Cardiac muscle cell (in vitro differentiated cells and primary cell): Measurements from ENCODE around the gene SEPTIN8. TPM values are rescaled to one million over a fixed set of nuclear protein-coding genes. Genes with fewer than 3 reads are reported as not detected.

Experiments
- DNase-seq, 2 donors: peaks; one replicate each; pipeline versions ENCODE4 v3.0.0 to v3.0.0-alpha.2; 2010 to 2017; ENCODE audit warnings: low read depth in 1 of 2, low spot score in 1 of 2
- H3K27ac ChIP-seq: fragments of 200-600 bp; sonication (generic); 2 replicates; pipeline ENCODE4 v1.5.1; 2016
- H3K27me3 ChIP-seq: fragments of 200-600 bp; sonication (generic); 2 replicates; pipeline ENCODE4 v1.6.0; 2016; ENCODE audit warnings: control low read depth
- H3K36me3 ChIP-seq: fragments of 200-600 bp; sonication (generic); 2 replicates; pipeline ENCODE4 v1.5.1; 2016; ENCODE audit warnings: control low read depth
- H3K4me1 ChIP-seq: fragments of 200-600 bp; sonication (generic); 2 replicates; pipeline ENCODE4 v1.8.1; 2017; ENCODE audit warnings: low read depth, mild to moderate bottlenecking, mixed run types
- H3K4me3 ChIP-seq: fragments of 200-600 bp; sonication (generic); 2 replicates; pipeline ENCODE4 v1.5.1; 2016; ENCODE audit warnings: mild to moderate bottlenecking
- H3K9me3 ChIP-seq: fragments of 200-600 bp; sonication (generic); 2 replicates; pipeline ENCODE4 v1.5.1; 2017; ENCODE audit warnings: low read depth, mild to moderate bottlenecking, control low read depth
- polyA plus RNA-seq: library from polyadenylated mRNA; unstranded; fragments of >200 nt; fragmentation: Nextera tagmentation; extraction: Ambion mirVana; gene quantifications from 2 replicates; pipeline ENCODE4 v1.2.1, GENCODE V29; 2016
- total RNA-seq: library from RNA; depleted of rRNA; stranded (reverse); fragments of >200 nt; gene quantifications from 2 replicates; pipeline ENCODE4 v1.2.3, GENCODE V29; 2016
- TF ChIP-seq, protein P1 (sequence below): IDR thresholded peaks from 2 replicates; pipeline ENCODE4 v1.5.1; 2012; ENCODE audit warnings: low read depth, mild to moderate bottlenecking, low read length

SEPTIN8 gene
- total and polyA plus RNA-seq, 2 experiments from 2014 or later: 18.6 to 51.9 TPM

DNA sequence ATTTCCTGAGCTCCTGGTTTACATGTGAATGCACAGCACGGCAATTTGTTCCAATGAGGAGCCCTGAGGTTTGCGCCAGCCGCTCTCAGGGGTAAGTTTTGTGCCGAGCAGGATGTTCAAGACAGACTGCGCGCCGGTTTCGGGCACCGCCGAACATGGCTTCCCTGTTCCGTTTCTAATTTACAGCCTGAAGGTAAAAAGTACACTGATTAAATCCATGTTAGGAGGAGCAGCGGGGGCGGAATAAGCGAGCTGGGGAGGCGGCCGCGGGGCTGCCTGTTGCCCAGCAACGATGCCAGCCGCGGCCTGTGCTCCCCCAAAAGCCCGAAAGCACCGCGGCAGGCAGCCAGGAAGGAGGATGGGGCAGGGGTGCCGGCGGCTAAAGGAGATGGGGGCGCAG is 42.4 kb upstream of the SEPTIN8 start:
- H3K4me3 ChIP-seq: no peak overlapping the region
- H3K27ac ChIP-seq: no peak overlapping the region
- no peaks in the 10 kb centered on the region for H3K9me3 ChIP-seq
- TF ChIP-seq, protein P1, sequence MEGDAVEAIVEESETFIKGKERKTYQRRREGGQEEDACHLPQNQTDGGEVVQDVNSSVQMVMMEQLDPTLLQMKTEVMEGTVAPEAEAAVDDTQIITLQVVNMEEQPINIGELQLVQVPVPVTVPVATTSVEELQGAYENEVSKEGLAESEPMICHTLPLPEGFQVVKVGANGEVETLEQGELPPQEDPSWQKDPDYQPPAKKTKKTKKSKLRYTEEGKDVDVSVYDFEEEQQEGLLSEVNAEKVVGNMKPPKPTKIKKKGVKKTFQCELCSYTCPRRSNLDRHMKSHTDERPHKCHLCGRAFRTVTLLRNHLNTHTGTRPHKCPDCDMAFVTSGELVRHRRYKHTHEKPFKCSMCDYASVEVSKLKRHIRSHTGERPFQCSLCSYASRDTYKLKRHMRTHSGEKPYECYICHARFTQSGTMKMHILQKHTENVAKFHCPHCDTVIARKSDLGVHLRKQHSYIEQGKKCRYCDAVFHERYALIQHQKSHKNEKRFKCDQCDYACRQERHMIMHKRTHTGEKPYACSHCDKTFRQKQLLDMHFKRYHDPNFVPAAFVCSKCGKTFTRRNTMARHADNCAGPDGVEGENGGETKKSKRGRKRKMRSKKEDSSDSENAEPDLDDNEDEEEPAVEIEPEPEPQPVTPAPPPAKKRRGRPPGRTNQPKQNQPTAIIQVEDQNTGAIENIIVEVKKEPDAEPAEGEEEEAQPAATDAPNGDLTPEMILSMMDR: no peak
- H3K27me3 ChIP-seq: peaks cover 36% of the 10 kb centered on the region
- H3K4me1 ChIP-seq: peaks cover 6% of the 10 kb centered on the region
- H3K36me3 ChIP-seq: no peaks in the 10 kb centered on the region
- DNase-seq: no peak

DNA sequence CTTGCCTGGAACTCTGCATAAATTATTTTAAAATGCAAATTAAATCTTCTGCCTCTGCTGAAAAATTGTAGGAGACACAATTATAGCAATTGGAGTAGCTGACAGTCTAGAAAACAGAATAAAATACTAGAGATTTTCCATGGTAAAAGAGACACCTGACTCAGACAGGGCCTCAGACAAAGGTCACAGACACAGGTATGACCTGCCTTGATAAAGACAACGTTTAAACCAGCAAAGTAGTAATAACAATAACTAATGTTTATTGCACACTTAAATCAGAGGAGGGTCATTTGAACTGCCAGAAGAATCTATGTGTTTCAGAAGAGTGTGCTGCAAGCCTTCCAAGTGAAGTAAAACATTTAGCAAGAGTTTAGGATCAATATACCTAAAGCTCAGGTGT is 40.0 kb upstream of the SEPTIN8 start:
- no peaks in the 10 kb centered on the region for H3K9me3 ChIP-seq
- TF ChIP-seq, protein P1: no peak
- peaks cover 58% of the 10 kb centered on the region for H3K27me3 ChIP-seq

DNA sequence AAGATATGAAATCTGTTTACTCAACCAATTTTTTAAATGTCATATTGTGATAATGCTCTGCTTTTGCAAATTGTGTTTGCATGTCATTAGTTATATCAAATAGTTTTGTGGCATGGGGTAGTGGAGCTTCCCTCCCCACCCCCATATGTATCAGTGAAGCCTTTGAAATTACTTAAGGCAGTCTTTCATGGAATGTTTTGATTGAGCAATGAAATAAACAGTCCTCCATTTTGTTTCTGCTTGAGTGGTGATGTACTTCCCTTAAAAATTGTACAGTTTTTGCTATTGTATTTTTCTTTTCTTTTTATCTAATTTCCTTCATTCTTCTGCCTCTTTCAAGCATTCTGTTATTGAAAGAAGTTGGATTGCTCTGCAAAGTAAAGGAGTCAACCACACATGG is 39.5 kb upstream of the SEPTIN8 start:
- peaks cover 62% of the 10 kb centered on the region for H3K27me3 ChIP-seq

More for the DNA sequence above, 40.0 kb upstream of the SEPTIN8 start:
- Histone ChIP-seq H3K36me3 (no peaks in the 10 kb centered on the region), H3K4me3 (no peak overlapping the region), H3K4me1 (peaks cover 3% of the 10 kb centered on the region), H3K27ac (no peak overlapping the region)
- no peak for DNase-seq

DNA sequence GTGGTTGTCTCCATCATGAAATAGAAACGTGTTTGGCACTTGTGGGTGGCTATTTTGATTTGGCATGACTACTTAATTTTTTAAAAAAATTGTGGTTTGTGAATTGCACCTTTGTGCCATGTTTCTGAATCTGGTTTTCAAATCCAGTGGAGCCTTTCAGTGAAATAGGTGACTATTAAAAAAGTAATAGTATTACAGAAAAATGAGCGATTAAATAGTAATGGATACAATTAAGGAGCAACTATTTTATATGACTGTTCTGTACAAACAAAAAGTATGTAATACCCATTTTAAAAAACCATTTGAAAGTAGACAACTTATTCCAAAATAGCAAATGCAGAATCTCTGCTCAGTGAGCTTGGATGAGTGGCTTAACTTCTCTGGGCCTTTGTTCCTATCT is 39.0 kb upstream of the SEPTIN8 start:
- H3K4me3 ChIP-seq: no peak overlapping the region
- H3K27me3 ChIP-seq: peaks cover 67% of the 10 kb centered on the region
- H3K9me3 ChIP-seq: no peaks in the 10 kb centered on the region
- H3K4me1 ChIP-seq: peaks cover 3% of the 10 kb centered on the region
- H3K36me3 ChIP-seq: no peaks in the 10 kb centered on the region
- TF ChIP-seq, protein P1: no peak
- DNase-seq: no peak
- H3K27ac ChIP-seq: no peak overlapping the region

More for the DNA sequence above, 39.5 kb upstream of the SEPTIN8 start:
- DNase-seq: no peak
- Histone ChIP-seq H3K9me3 (no peaks in the 10 kb centered on the region), H3K4me3 (no peak overlapping the region), H3K4me1 (peaks cover 3% of the 10 kb centered on the region), H3K27ac (no peak overlapping the region), H3K36me3 (no peaks in the 10 kb centered on the region)
- TF ChIP-seq, protein P1: no peak

DNA sequence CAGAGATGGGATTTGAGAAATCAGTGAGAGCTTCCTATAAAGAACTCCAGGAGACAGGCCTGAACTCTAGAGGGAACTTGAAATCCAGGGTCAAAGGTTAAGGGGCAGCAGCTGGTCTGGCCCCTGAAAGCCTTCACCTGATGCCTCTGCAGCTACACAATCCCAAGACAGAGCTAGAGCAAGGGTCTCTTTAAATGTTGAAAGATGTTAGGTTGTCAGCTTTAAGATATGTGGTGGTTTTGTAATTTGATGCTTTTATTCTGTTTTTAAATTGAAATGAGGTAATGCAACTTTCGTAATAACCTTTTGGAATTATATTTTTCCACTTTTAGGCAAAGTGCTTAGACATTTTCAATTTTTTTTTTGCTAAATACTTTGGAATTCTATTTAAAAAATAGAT is 38.4 kb upstream of the SEPTIN8 start:
- no peak for DNase-seq
- H3K36me3 ChIP-seq: no peaks in the 10 kb centered on the region
- no peaks in the 10 kb centered on the region for H3K9me3 ChIP-seq
- TF ChIP-seq, protein P1: no peak
- H3K27me3 ChIP-seq: peaks cover 73% of the 10 kb centered on the region
- peaks cover 3% of the 10 kb centered on the region for H3K4me1 ChIP-seq
- no peak overlapping the region for H3K4me3 ChIP-seq
- no peak overlapping the region for H3K27ac ChIP-seq
